ENCODE data around the gene SLC30A2.

The SLC30A2 gene

DNA sequence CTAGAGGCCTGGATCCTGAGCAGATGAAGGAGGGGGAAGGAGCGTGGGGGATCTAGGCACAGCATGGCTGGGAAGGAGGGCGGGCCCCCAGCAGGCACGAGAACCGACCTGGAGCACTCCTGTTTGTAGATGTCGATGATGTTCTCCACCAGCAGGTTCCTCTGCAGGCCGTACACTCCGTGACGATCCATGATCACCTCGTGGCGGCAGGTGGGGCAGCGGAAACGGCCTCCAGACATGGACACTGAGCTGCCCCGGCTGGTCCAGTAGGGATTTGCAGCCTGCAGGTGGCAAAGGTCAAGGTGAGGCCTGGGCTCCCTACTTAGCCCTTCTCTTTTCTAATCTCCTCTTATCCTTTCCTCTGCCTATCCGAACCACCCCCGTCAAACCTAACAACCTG, 20.2 kb upstream of the SLC30A2 start:
- TF ChIP-seq, protein P1, sequence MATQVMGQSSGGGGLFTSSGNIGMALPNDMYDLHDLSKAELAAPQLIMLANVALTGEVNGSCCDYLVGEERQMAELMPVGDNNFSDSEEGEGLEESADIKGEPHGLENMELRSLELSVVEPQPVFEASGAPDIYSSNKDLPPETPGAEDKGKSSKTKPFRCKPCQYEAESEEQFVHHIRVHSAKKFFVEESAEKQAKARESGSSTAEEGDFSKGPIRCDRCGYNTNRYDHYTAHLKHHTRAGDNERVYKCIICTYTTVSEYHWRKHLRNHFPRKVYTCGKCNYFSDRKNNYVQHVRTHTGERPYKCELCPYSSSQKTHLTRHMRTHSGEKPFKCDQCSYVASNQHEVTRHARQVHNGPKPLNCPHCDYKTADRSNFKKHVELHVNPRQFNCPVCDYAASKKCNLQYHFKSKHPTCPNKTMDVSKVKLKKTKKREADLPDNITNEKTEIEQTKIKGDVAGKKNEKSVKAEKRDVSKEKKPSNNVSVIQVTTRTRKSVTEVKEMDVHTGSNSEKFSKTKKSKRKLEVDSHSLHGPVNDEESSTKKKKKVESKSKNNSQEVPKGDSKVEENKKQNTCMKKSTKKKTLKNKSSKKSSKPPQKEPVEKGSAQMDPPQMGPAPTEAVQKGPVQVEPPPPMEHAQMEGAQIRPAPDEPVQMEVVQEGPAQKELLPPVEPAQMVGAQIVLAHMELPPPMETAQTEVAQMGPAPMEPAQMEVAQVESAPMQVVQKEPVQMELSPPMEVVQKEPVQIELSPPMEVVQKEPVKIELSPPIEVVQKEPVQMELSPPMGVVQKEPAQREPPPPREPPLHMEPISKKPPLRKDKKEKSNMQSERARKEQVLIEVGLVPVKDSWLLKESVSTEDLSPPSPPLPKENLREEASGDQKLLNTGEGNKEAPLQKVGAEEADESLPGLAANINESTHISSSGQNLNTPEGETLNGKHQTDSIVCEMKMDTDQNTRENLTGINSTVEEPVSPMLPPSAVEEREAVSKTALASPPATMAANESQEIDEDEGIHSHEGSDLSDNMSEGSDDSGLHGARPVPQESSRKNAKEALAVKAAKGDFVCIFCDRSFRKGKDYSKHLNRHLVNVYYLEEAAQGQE (IDR thresholded peaks at IDR 0.05; ENCODE audit: insufficient replicate concordance, low read depth), result no peak
- no peak for TF ChIP-seq GABPA (IDR thresholded peaks at IDR 0.05; ENCODE audit: low read depth)
- TF ChIP-seq, protein P2, sequence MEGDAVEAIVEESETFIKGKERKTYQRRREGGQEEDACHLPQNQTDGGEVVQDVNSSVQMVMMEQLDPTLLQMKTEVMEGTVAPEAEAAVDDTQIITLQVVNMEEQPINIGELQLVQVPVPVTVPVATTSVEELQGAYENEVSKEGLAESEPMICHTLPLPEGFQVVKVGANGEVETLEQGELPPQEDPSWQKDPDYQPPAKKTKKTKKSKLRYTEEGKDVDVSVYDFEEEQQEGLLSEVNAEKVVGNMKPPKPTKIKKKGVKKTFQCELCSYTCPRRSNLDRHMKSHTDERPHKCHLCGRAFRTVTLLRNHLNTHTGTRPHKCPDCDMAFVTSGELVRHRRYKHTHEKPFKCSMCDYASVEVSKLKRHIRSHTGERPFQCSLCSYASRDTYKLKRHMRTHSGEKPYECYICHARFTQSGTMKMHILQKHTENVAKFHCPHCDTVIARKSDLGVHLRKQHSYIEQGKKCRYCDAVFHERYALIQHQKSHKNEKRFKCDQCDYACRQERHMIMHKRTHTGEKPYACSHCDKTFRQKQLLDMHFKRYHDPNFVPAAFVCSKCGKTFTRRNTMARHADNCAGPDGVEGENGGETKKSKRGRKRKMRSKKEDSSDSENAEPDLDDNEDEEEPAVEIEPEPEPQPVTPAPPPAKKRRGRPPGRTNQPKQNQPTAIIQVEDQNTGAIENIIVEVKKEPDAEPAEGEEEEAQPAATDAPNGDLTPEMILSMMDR (IDR thresholded peaks at IDR 0.05; ENCODE audit: insufficient read depth, low read length), result no peak
- no peak for TF ChIP-seq SPI1 (IDR thresholded peaks at IDR 0.05; ENCODE audit: borderline replicate concordance, low read depth)
- TF ChIP-seq POLR2AphosphoS5 (IDR thresholded peaks at IDR 0.05; ENCODE audit: low read depth), result no peak
- Histone ChIP-seq H3K27ac (replicated peaks) (no peak overlapping the region), H3K4me3 (replicated peaks; ENCODE audit: insufficient read depth, low read length) (no peak overlapping the region), H3K27me3 (ENCODE audit: insufficient read depth, poor library complexity, severe bottlenecking) (peaks cover 8% of the 10 kb centered on the region)
- DNase-seq (ENCODE audit: low read depth in 1 of 2, low spot score in 1 of 2), result no peak

DNA sequence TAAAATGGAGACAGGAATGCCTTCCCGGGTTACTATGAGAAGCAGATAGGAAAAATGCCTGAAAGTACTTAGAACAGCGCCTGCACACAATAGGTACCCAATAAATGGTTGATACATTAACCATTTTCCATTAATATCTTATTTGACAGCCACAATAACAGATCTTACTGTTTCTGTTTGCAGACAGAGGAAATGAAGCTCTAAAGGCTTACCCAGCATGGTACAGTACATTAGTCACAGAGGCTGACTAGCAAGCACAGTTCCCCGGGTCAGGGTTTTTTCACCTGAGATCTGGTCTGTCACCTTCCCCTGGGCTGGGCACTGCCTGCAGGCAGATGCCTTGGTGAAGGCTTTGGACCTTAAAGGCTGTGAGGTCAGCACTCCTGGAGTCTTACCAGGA, 18.6 kb upstream of the SLC30A2 start:
- TF ChIP-seq SPI1 (IDR thresholded peaks at IDR 0.05; ENCODE audit: borderline replicate concordance, low read depth), result no peak
- TF ChIP-seq POLR2AphosphoS5 (IDR thresholded peaks at IDR 0.05; ENCODE audit: low read depth), result no peak
- TF ChIP-seq GABPA (IDR thresholded peaks at IDR 0.05; ENCODE audit: low read depth), result no peak
- TF ChIP-seq, protein P2 (IDR thresholded peaks at IDR 0.05; ENCODE audit: insufficient read depth, low read length), result no peak
- TF ChIP-seq, protein P1 (IDR thresholded peaks at IDR 0.05; ENCODE audit: insufficient replicate concordance, low read depth), result no peak
- H3K27ac ChIP-seq (replicated peaks), result no peak overlapping the region
- no peak overlapping the region for H3K4me3 ChIP-seq (replicated peaks; ENCODE audit: insufficient read depth, low read length)
- DNase-seq (ENCODE audit: low read depth in 1 of 2, low spot score in 1 of 2), result no peak
- H3K27me3 ChIP-seq (ENCODE audit: insufficient read depth, poor library complexity, severe bottlenecking), result peaks cover 8% of the 10 kb centered on the region

DNA sequence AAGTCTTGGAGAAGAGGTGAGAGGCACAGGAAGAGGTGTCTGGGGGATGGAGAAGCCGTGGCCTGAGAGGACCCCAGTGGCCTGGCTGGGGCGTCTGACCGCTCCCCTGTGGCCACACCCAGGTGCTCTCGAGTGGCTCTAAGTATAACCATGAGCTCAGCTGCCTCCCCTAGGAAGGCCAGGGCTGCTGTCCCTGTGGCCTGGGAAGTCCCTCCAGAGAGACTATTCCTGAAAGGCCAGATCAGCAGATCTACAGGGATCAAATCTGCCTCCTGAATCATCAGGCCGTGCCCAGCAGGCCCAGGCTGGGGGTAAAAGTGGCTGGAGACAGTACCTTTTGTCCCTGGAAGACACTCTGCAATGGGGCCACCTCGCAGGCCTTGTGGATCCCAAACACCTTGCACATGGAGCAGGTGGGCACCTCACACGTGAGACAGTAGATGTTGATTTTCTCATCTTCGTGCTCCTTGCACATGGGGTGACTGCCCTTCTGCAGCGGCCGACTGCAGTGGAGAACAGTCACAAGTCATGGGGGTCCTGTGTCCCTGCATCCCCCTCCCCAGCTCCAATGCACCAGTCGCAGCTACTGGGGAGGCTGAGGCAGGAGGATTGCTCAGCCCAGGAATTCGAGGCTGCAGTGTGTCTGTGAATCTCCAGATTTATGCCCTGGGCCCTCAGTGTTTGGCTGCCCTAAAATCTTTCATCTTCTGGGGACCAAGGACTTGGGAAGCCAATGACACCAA, 15.1 kb upstream of the SLC30A2 start:
- DNase-seq (ENCODE audit: low read depth in 1 of 2, low spot score in 1 of 2), result no peak
- TF ChIP-seq POLR2AphosphoS5 (IDR thresholded peaks at IDR 0.05; ENCODE audit: low read depth), result no peak
- TF ChIP-seq, protein P2 (IDR thresholded peaks at IDR 0.05; ENCODE audit: insufficient read depth, low read length), result no peak
- TF ChIP-seq, protein P1 (IDR thresholded peaks at IDR 0.05; ENCODE audit: insufficient replicate concordance, low read depth), result no peak
- no peak for TF ChIP-seq GABPA (IDR thresholded peaks at IDR 0.05; ENCODE audit: low read depth)
- no peak for TF ChIP-seq SPI1 (IDR thresholded peaks at IDR 0.05; ENCODE audit: borderline replicate concordance, low read depth)
- H3K27ac ChIP-seq (replicated peaks), result no peak overlapping the region
- no peak overlapping the region for H3K4me3 ChIP-seq (replicated peaks; ENCODE audit: insufficient read depth, low read length)
- peaks cover 4% of the 10 kb centered on the region for H3K27me3 ChIP-seq (ENCODE audit: insufficient read depth, poor library complexity, severe bottlenecking)

All from HL-60 (cell line).